ENCODE results near the gene DLG5.
A peak's percentile ranks its signal among the peaks of the same experiment; 100 is the strongest.

The DLG5 gene

GRCh38 chr10:77926566-77927401 is at the start of gene DLG5 (continued):
- TF ChIP-seq ZNF133 (tag by site-specific recombination; IDR thresholded peaks at IDR 0.05) (no peak), ZSCAN23 (tag by site-specific recombination; IDR thresholded peaks at IDR 0.05) (no peak), ZSCAN30 (tag by site-specific recombination; IDR thresholded peaks at IDR 0.05) (0 out of 2 replicates have a peak, but pooled peaks have one; percentile 8), IKZF3 (tag by site-specific recombination; IDR thresholded peaks at IDR 0.05) (peak; percentile 41), ZNF791 (tag by site-specific recombination; IDR thresholded peaks at IDR 0.05) (no peak), MYNN (tag by site-specific recombination; IDR thresholded peaks at IDR 0.05; ENCODE audit: borderline replicate concordance) (no peak), ZNF621 (tag by site-specific recombination; IDR thresholded peaks at IDR 0.05) (no peak), ZNF302 (tag by site-specific recombination; IDR thresholded peaks at IDR 0.05; ENCODE audit: low read depth) (no peak), ZNF146 (tag by site-specific recombination; IDR thresholded peaks at IDR 0.05) (no peak), ZNF510 (tag by site-specific recombination; IDR thresholded peaks at IDR 0.05; ENCODE audit: insufficient replicate concordance) (no peak), ZNF830 (tag by site-specific recombination; IDR thresholded peaks at IDR 0.05; ENCODE audit: low read depth) (no peak), ZNF664 (tag by site-specific recombination; IDR thresholded peaks at IDR 0.05) (no peak), ZNF654 (tag by site-specific recombination; IDR thresholded peaks at IDR 0.05; ENCODE audit: low read depth) (no peak), BCL11B (tag by site-specific recombination; IDR thresholded peaks at IDR 0.05; ENCODE audit: low read depth) (no peak), ZBTB1 (tag by site-specific recombination; IDR thresholded peaks at IDR 0.05) (no peak), ZNF549 (tag by site-specific recombination; IDR thresholded peaks at IDR 0.05) (no peak), ZBTB44 (tag by site-specific recombination; IDR thresholded peaks at IDR 0.05) (no peak), ZNF670 (tag by site-specific recombination; IDR thresholded peaks at IDR 0.05; ENCODE audit: low read depth) (no peak), GLIS1 (tag by site-specific recombination; IDR thresholded peaks at IDR 0.05) (peak; percentile 46; the same call in 1 of the 2 replicates), SP2 (tag by site-specific recombination; IDR thresholded peaks at IDR 0.05) (0 out of 2 replicates have a peak, but pooled peaks have one; percentile 19), ZNF10 (tag by site-specific recombination; IDR thresholded peaks at IDR 0.05) (no peak), ZNF692 (tag by site-specific recombination; IDR thresholded peaks at IDR 0.05) (no peak), ZNF521 (tag by site-specific recombination; IDR thresholded peaks at IDR 0.05) (no peak), HOXD13 (CRISPR knock-in tag; IDR thresholded peaks at IDR 0.05; ENCODE audit: borderline replicate concordance) (no peak), ZSCAN16 (tag by site-specific recombination; IDR thresholded peaks at IDR 0.05) (no peak), ZNF341 (tag by site-specific recombination; IDR thresholded peaks at IDR 0.05; ENCODE audit: low read depth) (no peak), ZXDB (tag by site-specific recombination; IDR thresholded peaks at IDR 0.05) (no peak), OVOL3 (tag by site-specific recombination; IDR thresholded peaks at IDR 0.05) (no peak), ZNF501 (tag by site-specific recombination; IDR thresholded peaks at IDR 0.05) (no peak), KLF1 (tag by site-specific recombination; IDR thresholded peaks at IDR 0.05) (0 out of 2 replicates have a peak, but pooled peaks have one; percentile 17), ZNF138 (tag by site-specific recombination; IDR thresholded peaks at IDR 0.05; ENCODE audit: borderline replicate concordance) (no peak), ZNF423 (tag by site-specific recombination; IDR thresholded peaks at IDR 0.05) (0 out of 2 replicates have a peak, but pooled peaks have one; percentile 36), ZNF335 (tag by site-specific recombination; conservative IDR thresholded peaks at IDR 0.05) (peak; percentile 41; the same call in 1 of the 2 replicates)
- TF ChIP-seq, protein P1, sequence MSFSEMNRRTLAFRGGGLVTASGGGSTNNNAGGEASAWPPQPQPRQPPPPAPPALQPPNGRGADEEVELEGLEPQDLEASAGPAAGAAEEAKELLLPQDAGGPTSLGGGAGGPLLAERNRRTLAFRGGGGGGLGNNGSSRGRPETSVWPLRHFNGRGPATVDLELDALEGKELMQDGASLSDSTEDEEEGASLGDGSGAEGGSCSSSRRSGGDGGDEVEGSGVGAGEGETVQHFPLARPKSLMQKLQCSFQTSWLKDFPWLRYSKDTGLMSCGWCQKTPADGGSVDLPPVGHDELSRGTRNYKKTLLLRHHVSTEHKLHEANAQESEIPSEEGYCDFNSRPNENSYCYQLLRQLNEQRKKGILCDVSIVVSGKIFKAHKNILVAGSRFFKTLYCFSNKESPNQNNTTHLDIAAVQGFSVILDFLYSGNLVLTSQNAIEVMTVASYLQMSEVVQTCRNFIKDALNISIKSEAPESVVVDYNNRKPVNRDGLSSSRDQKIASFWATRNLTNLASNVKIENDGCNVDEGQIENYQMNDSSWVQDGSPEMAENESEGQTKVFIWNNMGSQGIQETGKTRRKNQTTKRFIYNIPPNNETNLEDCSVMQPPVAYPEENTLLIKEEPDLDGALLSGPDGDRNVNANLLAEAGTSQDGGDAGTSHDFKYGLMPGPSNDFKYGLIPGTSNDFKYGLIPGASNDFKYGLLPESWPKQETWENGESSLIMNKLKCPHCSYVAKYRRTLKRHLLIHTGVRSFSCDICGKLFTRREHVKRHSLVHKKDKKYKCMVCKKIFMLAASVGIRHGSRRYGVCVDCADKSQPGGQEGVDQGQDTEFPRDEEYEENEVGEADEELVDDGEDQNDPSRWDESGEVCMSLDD (tag by site-specific recombination; IDR thresholded peaks at IDR 0.05) = no peak
- TF ChIP-seq, protein P2, sequence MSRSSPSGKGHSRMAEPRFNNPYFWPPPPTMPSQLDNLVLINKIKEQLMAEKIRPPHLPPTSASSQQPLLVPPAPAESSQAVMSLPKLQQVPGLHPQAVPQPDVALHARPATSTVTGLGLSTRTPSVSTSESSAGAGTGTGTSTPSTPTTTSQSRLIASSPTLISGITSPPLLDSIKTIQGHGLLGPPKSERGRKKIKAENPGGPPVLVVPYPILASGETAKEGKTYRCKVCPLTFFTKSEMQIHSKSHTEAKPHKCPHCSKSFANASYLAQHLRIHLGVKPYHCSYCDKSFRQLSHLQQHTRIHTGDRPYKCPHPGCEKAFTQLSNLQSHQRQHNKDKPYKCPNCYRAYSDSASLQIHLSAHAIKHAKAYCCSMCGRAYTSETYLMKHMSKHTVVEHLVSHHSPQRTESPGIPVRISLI (tag by site-specific recombination; IDR thresholded peaks at IDR 0.05) = no peak

Data from HEK293 (cell line).